ENCODE data around the gene THPO.

- TF ChIP-seq, protein P1, sequence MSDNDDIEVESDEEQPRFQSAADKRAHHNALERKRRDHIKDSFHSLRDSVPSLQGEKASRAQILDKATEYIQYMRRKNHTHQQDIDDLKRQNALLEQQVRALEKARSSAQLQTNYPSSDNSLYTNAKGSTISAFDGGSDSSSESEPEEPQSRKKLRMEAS (IDR thresholded peaks at IDR 0.05): no peak
- TF ChIP-seq YY1 (IDR thresholded peaks at IDR 0.05; ENCODE audit: low read depth) (no peak), RAD21 (IDR thresholded peaks at IDR 0.05; ENCODE audit: low read depth) (no peak), TEAD4 (IDR thresholded peaks at IDR 0.05) (no peak)
Measured at GRCh38 chr3:184368586-184369183, 9.3 kb downstream of the THPO start.
